ENCODE data around the gene B3GNT5.

The B3GNT5 gene

GRCh38 chr3:183265157-183265642 is 12.1 kb downstream of the B3GNT5 start:
- peaks cover 3% of the 10 kb centered on the region for H3K36me3 ChIP-seq (ENCODE audit: control insufficient read depth, insufficient read depth, low read length)

GRCh38 chr3:183265834-183266417 is 12.9 kb downstream of the B3GNT5 start:
- no peaks in the 10 kb centered on the region for H3K9me3 ChIP-seq (ENCODE audit: control insufficient read depth, low read length)
- H3K36me3 ChIP-seq (ENCODE audit: control insufficient read depth, insufficient read depth, low read length), result peaks cover 5% of the 10 kb centered on the region
- H3K4me1 ChIP-seq (ENCODE audit: control insufficient read depth, insufficient read depth, low read length), result peaks cover 34% of the 10 kb centered on the region
- WGBS, 2 experiments, result 45 to 46% methylated on average over 5 of the region's 5 CpGs
- peak overlapping the region; percentile 98 for H3K27ac ChIP-seq (ENCODE audit: insufficient read depth, low read depth, low read length, poor library complexity, severe bottlenecking)
- H3K27me3 ChIP-seq (ENCODE audit: control insufficient read depth, insufficient read depth, low read length, poor library complexity, severe bottlenecking), result no peaks in the 10 kb centered on the region
- H3K4me3 ChIP-seq (ENCODE audit: insufficient read depth, low read depth, low read length), result peak overlapping the region; percentile 5

More at GRCh38 chr3:183265157-183265642, 12.1 kb downstream of the B3GNT5 start:
- H3K4me3 ChIP-seq (ENCODE audit: insufficient read depth, low read depth, low read length), result no peak overlapping the region
- H3K27me3 ChIP-seq (ENCODE audit: control insufficient read depth, insufficient read depth, low read length, poor library complexity, severe bottlenecking), result no peaks in the 10 kb centered on the region
- H3K27ac ChIP-seq (ENCODE audit: insufficient read depth, low read depth, low read length, poor library complexity, severe bottlenecking), result peak overlapping the region; percentile 98
- peaks cover 34% of the 10 kb centered on the region for H3K4me1 ChIP-seq (ENCODE audit: control insufficient read depth, insufficient read depth, low read length)
- WGBS, 2 experiments, result 11 to 12% methylated on average over 15 of the region's 15 CpGs
- no peaks in the 10 kb centered on the region for H3K9me3 ChIP-seq (ENCODE audit: control insufficient read depth, low read length)

- peaks cover 34% of the 10 kb centered on the region for H3K4me1 ChIP-seq (ENCODE audit: control insufficient read depth, insufficient read depth, low read length)
- H3K4me3 ChIP-seq (ENCODE audit: insufficient read depth, low read depth, low read length), result no peak overlapping the region
- H3K27me3 ChIP-seq (ENCODE audit: control insufficient read depth, insufficient read depth, low read length, poor library complexity, severe bottlenecking), result no peaks in the 10 kb centered on the region
- 90 to 92% methylated on average over 3 of the region's 3 CpGs for WGBS, 2 experiments
- peaks cover 5% of the 10 kb centered on the region for H3K36me3 ChIP-seq (ENCODE audit: control insufficient read depth, insufficient read depth, low read length)
- H3K9me3 ChIP-seq (ENCODE audit: control insufficient read depth, low read length), result no peaks in the 10 kb centered on the region
- H3K27ac ChIP-seq (ENCODE audit: insufficient read depth, low read depth, low read length, poor library complexity, severe bottlenecking), result peak overlapping the region; percentile 98
These were observed 13.4 kb downstream of the B3GNT5 start for GRCh38 chr3:183266454-183266853.

- H3K27me3 ChIP-seq (ENCODE audit: control insufficient read depth, insufficient read depth, low read length, poor library complexity, severe bottlenecking), result no peaks in the 10 kb centered on the region
- H3K36me3 ChIP-seq (ENCODE audit: control insufficient read depth, insufficient read depth, low read length), result peaks cover 5% of the 10 kb centered on the region
- no peak overlapping the region for H3K27ac ChIP-seq (ENCODE audit: insufficient read depth, low read depth, low read length, poor library complexity, severe bottlenecking)
- no peak overlapping the region for H3K4me3 ChIP-seq (ENCODE audit: insufficient read depth, low read depth, low read length)
- H3K4me1 ChIP-seq (ENCODE audit: control insufficient read depth, insufficient read depth, low read length), result peaks cover 34% of the 10 kb centered on the region
- 95 to 99% methylated on average over 5 of the region's 5 CpGs for WGBS, 2 experiments
- H3K9me3 ChIP-seq (ENCODE audit: control insufficient read depth, low read length), result no peaks in the 10 kb centered on the region
These were observed 14.1 kb downstream of the B3GNT5 start for GRCh38 chr3:183267140-183267539.

DNA sequence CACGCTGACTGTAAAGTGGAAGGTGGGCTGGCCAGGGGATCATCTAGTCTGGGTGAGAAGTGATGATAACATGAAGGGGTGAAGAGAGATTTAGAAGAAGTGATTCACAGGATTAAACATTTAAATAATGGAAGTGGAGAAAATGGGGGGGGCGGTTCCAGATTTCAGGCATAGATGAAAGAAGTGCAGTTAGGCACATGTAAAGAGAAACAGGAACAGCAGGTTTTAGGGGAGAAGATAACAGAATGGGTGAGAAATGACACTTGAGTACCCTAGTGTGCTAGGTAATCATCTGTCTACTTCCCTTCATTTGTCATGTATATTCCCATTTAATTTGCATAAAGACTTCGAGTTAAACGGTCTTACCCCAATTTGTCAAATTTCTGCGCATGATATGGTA is 15.3 kb downstream of the B3GNT5 start:
- Histone ChIP-seq H3K27ac (ENCODE audit: insufficient read depth, low read depth, low read length, poor library complexity, severe bottlenecking) (no peak overlapping the region), H3K36me3 (ENCODE audit: control insufficient read depth, insufficient read depth, low read length) (peaks cover 5% of the 10 kb centered on the region), H3K4me1 (ENCODE audit: control insufficient read depth, insufficient read depth, low read length) (peaks cover 31% of the 10 kb centered on the region), H3K27me3 (ENCODE audit: control insufficient read depth, insufficient read depth, low read length, poor library complexity, severe bottlenecking) (no peaks in the 10 kb centered on the region), H3K9me3 (ENCODE audit: control insufficient read depth, low read length) (no peaks in the 10 kb centered on the region), H3K4me3 (ENCODE audit: insufficient read depth, low read depth, low read length) (no peak overlapping the region)
- WGBS, 2 experiments, result 68 to 69% methylated on average over 5 of the region's 5 CpGs

DNA sequence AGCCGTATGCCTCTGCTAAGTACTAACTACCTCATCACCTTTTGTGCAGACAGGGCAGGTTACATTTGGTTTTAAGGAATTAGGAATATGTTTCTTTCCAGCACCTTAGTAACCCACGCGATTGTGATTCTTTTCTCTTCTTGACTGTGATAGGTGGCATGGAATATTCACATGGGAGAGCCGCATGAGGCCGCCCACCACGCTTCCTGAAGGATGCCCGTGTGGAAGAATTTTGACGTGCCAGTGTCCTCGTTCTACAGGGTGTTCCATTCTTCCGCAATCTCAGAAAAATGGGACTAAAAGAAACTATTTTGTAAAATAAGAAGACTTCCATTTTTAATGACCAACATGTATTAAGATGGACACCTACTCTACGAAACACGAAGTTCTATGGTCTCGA is 16.3 kb downstream of the B3GNT5 start:
- WGBS, 2 experiments, result 90% methylated on average over 11 to 13 of the region's 13 CpGs
- H3K27me3 ChIP-seq (ENCODE audit: control insufficient read depth, insufficient read depth, low read length, poor library complexity, severe bottlenecking), result no peaks in the 10 kb centered on the region
- H3K27ac ChIP-seq (ENCODE audit: insufficient read depth, low read depth, low read length, poor library complexity, severe bottlenecking), result no peak overlapping the region
- H3K4me1 ChIP-seq (ENCODE audit: control insufficient read depth, insufficient read depth, low read length), result peaks cover 21% of the 10 kb centered on the region
- H3K4me3 ChIP-seq (ENCODE audit: insufficient read depth, low read depth, low read length), result no peak overlapping the region
- no peaks in the 10 kb centered on the region for H3K9me3 ChIP-seq (ENCODE audit: control insufficient read depth, low read length)
- H3K36me3 ChIP-seq (ENCODE audit: control insufficient read depth, insufficient read depth, low read length), result peaks cover 5% of the 10 kb centered on the region

- no peaks in the 10 kb centered on the region for H3K27me3 ChIP-seq (ENCODE audit: control insufficient read depth, insufficient read depth, low read length, poor library complexity, severe bottlenecking)
- 94 to 95% methylated on average over 7 of the region's 7 CpGs for WGBS, 2 experiments
These were observed 17.3 kb downstream of the B3GNT5 start for GRCh38 chr3:183270344-183270743.

DNA sequence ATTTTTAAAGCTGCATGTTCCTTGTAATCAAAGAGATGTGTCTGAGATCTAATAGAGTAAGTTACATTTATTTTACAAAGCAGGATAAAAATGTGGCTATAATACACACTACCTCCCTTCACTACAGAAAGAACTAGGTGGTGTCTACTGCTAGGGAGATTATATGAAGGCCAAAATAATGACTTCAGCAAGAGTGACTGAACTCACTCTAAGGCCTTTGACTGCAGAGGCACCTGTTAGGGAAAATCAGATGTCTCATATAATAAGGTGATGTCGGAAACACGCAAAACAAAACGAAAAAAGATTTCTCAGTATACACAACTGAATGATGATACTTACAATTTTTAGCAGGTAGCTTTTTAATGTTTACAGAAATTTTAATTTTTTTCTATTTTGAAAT is 19.1 kb downstream of the B3GNT5 start:
- H3K36me3 ChIP-seq (ENCODE audit: control insufficient read depth, insufficient read depth, low read length), result peaks cover 5% of the 10 kb centered on the region
- WGBS, 2 experiments, result 100% methylated on average over 3 of the region's 3 CpGs; no CpG with 5 or more reads in 1 of the 2 experiments
- H3K9me3 ChIP-seq (ENCODE audit: control insufficient read depth, low read length), result no peaks in the 10 kb centered on the region
- no peaks in the 10 kb centered on the region for H3K27me3 ChIP-seq (ENCODE audit: control insufficient read depth, insufficient read depth, low read length, poor library complexity, severe bottlenecking)
- H3K27ac ChIP-seq (ENCODE audit: insufficient read depth, low read depth, low read length, poor library complexity, severe bottlenecking), result no peak overlapping the region
- H3K4me3 ChIP-seq (ENCODE audit: insufficient read depth, low read depth, low read length), result no peak overlapping the region
- H3K4me1 ChIP-seq (ENCODE audit: control insufficient read depth, insufficient read depth, low read length), result no peaks in the 10 kb centered on the region

More at GRCh38 chr3:183270344-183270743, 17.3 kb downstream of the B3GNT5 start:
- no peaks in the 10 kb centered on the region for H3K9me3 ChIP-seq (ENCODE audit: control insufficient read depth, low read length)
- peaks cover 5% of the 10 kb centered on the region for H3K36me3 ChIP-seq (ENCODE audit: control insufficient read depth, insufficient read depth, low read length)
- H3K4me3 ChIP-seq (ENCODE audit: insufficient read depth, low read depth, low read length), result no peak overlapping the region
- peaks cover 14% of the 10 kb centered on the region for H3K4me1 ChIP-seq (ENCODE audit: control insufficient read depth, insufficient read depth, low read length)
- no peak overlapping the region for H3K27ac ChIP-seq (ENCODE audit: insufficient read depth, low read depth, low read length, poor library complexity, severe bottlenecking)

GRCh38 chr3:183272791-183273190 is 19.7 kb downstream of the B3GNT5 start:
- Histone ChIP-seq H3K4me1 (ENCODE audit: control insufficient read depth, insufficient read depth, low read length) (no peaks in the 10 kb centered on the region), H3K4me3 (ENCODE audit: insufficient read depth, low read depth, low read length) (no peak overlapping the region), H3K9me3 (ENCODE audit: control insufficient read depth, low read length) (no peaks in the 10 kb centered on the region), H3K27me3 (ENCODE audit: control insufficient read depth, insufficient read depth, low read length, poor library complexity, severe bottlenecking) (no peaks in the 10 kb centered on the region), H3K36me3 (ENCODE audit: control insufficient read depth, insufficient read depth, low read length) (peaks cover 5% of the 10 kb centered on the region), H3K27ac (ENCODE audit: insufficient read depth, low read depth, low read length, poor library complexity, severe bottlenecking) (no peak overlapping the region)

DNA sequence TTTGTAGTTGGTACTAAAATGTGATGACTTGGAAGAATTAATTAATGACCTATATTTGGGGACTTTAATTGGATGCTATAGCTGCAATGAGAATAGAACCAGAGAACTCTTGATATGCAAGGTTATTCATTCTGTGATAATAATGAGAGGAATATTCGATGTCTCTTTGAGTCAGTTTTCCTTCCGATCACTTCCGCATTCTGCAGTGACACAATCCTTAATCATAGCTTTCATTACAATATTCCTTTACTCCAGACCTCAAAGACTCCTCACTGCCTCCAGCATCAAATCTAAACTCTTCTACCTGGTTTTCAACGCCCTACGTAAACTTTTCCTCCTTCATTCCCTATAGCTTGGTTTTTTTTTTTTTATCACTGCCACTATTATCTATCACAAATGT is 21.6 kb downstream of the B3GNT5 start:
- no peak overlapping the region for H3K4me3 ChIP-seq (ENCODE audit: insufficient read depth, low read depth, low read length)
- no peaks in the 10 kb centered on the region for H3K9me3 ChIP-seq (ENCODE audit: control insufficient read depth, low read length)
- WGBS, 2 experiments, result 86 to 95% methylated on average over 4 to 5 of the region's 5 CpGs
- H3K27me3 ChIP-seq (ENCODE audit: control insufficient read depth, insufficient read depth, low read length, poor library complexity, severe bottlenecking), result no peaks in the 10 kb centered on the region
- no peak overlapping the region for H3K27ac ChIP-seq (ENCODE audit: insufficient read depth, low read depth, low read length, poor library complexity, severe bottlenecking)
- H3K36me3 ChIP-seq (ENCODE audit: control insufficient read depth, insufficient read depth, low read length), result peaks cover 5% of the 10 kb centered on the region
- H3K4me1 ChIP-seq (ENCODE audit: control insufficient read depth, insufficient read depth, low read length), result no peaks in the 10 kb centered on the region
